GM19035 (cell line): ENCODE measurements around the gene FBXL19.

ENCODE experiments used
- ATAC-seq: cut with Tn5 transposase; IDR thresholded peaks from one replicate; pipeline ENCODE4 v1.9.1; 2021; ENCODE audit not compliant: unreplicated experiment

The FBXL19 gene

DNA sequence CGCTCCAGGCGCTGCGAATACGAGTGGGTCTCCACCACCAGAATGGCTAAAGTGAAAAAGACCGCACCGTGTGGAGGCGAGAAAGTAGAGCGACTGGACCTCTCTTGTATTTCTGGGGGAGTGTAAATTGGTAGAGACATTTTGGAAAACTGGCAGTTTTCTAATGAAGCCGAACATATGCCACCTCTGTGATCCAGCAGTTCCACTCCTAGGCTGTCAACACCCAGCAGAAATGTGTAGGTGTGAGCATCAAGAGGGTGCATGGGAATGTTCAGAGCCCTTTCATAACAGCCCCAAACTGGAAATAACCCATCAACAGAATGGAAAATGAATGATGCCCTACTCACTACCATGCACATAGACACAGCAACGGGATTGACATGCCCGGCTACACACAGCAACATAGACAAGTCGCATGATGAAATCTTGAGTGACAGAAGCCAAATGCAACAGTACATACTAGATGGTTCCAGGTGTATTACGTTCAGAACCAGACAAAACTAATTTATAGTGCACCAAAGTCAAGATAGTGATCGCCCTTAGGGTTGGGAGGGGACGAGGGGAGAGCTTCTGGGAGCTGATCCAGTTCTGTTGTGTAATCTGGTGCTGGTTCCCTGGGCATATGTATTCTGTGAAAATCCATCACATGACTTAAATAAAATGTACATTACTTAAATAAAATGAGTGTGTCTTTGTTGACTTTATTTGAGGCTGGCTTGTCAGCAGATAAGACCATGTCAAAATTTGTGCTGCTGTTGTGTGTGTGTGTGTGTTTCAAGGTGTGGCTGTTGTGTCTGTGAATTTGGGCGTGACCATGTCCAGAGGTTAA is 28.6 kb upstream of the FBXL19 start:
- ATAC-seq, result no peak

DNA sequence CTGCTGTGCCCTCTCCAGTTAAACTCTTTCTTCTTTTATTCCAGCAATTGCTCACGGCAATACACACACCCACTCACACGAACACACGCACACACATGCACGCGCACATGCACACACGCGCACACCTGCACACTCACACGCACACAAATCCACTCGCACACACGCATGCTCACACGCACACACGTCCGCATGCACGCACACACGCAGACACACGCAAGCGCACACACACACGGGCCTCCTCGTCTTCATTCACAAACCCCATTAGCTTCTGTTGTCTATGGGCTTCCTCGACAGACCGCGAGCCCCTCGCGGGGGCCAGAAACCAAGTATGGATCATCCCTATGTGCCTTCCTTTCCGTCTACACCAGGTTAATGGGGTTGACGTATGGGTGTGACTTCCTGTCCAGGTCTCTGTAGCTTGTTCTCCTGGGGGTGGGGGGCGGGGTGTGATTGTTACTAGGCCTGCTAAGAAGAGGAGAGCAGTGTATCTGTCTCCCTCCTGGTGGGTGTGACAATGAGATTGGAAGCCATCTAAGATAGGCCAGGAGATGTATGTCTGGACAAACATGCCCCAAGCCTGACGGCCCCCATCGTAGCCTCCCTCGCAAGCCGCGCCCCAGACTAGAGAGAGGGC is 27.6 kb upstream of the FBXL19 start:
- ATAC-seq, result no peak

DNA sequence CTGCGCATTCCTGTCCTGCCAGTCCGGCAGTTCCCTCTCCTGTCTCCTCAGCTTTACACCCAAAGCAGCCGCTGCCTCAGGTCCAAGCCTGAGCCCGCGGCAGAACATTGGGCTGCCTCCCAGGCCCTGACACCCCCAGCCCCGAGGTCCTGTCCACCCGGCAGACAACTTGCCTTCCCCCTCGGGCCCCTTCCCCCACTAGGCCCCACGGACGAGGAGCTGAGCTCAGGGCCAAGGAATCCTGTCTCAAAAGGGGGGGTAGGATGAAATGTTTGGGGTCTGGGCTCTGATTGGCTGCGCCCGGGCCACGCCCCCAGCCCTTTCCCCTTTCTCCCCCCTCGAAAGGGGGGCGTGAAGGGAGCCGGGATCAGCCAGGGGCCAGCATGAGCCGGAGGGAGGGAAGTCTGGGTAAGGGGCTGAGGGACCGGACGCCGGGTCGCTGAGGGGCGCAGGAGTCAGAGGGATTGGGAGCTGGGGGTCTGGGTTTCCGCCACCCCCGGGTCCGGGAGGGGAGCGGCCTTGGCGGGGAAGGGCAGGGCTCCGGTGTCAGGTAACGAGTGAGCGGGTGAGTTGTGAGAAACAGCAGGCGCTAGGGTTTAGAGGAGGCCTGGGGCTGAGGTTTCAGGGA is 27.0 kb upstream of the FBXL19 start, which contains the start of gene CTF1:
TSS of gene CTF1 (plus strand) at position 354 of the 628 bp plus-strand sequence. CDS start at position 384, 30 bp downstream.
- ATAC-seq, result no peak

DNA sequence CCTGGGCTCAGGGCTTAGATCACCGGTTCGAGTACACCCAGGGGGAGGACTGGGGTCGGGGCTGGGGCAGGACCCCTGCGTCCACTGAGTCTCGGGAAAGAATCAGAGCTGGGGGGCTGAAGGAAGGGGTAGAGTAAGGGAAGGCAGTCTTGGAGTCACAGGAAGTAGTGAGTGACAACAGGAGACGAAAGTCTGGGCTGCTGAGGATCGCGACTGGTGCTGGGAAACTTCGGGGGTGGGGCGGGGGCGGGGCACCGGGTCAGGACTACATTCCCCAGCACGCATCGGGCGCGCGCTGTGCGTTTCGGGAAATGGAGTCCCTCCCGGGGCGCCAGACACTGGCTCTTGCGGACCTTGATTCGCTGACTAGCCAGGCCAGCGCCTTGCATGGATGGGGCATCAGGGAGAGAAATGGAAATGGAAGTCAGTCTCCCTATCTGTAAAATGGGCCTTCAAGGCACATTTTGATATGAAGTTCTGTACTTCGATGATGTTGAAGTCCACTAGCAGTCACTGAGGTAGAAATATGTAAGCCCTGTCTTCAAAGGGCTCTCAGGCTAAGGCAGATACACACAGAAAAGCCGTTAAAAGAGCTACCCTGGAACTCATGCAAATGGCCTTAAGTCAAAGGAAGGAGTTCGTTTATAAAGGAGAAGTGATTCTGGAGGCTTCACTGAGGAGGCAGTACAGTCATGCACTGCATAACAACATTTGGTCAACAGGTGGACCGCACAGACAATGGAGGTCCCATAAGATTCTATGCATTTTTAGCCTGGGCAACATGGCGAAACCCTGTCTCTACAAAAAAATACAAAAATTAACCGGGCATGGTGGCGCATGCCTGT is 26.3 kb upstream of the FBXL19 start:
- no peak for ATAC-seq

DNA sequence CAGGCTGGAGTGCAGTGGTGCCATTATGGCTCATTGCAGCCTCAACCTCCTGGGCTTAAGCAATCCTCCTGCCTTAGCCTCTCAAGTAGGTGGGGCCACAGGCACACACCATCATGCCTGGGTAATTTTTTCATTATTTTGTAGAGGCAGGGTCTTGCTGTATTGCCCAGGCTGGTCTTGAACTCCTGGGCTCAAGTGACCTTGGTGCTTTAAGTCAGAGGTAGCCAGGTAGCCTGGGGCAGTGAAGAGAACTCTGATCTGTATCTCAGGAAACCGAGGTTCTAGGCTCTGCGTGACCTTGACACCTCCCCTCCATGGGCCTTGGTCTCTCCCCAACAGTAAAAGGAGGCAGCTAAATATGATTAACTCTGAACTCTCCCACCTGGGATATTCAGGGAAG is 23.6 kb upstream of the FBXL19 start:
- ATAC-seq, result no peak

DNA sequence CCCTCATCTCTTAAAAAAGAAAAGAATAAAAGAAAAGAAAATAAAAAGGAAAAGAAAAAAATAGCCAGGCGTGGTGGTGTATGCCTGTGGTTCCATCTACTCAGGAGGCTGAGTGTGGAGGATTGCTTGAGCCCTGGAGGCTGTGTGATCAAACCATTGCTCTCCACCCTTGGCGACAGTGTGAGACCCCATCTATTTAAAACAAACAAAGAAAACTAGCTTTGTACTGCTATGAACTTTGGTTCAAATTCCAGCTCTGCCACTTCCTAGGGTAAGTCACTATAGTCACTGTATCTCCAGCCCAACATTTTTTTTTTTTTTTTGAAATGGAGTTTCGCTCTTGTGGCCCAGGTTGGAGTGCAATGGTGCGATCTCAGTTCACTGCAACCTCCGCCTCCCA is 22.8 kb upstream of the FBXL19 start:
- ATAC-seq, result no peak

DNA sequence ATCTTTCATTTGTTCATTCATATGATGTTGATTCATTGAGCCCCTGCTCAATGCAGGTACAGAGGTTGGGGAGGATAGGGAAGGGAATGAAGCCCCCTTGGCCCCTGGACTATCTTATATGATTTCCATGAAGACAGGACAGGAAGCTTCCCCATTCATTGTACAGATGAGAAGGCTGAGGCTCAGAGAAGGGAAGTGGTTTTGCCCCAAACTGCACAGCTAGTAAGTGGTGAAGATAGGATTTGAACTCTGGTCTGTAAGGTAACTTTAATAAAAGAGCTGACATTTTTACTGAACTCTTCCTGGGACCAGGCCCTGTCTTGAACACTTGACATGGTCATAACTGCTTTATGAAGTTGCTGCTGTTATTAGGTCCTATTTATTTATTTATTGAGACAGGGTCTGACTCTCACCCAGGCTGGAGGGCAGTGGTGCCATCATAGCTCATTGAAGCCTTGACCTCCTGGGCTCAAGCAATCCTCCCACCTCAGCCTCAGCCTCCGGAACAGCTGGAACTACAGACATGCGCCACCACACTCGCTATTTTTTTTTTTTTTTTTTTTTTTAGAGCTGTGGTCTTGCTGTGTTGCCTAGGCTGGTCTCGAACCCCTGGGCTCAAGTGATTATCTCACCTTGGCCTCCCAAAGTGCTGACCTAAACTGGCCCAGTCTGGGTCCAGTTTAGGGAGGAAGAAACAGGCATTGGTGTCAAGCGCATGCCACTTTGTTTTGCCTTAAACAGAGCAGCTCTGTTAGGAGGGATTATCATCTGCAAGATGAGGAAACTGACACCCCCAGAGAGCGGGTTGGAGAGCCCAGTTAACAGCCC is 22.0 kb upstream of the FBXL19 start:
- no peak for ATAC-seq

DNA sequence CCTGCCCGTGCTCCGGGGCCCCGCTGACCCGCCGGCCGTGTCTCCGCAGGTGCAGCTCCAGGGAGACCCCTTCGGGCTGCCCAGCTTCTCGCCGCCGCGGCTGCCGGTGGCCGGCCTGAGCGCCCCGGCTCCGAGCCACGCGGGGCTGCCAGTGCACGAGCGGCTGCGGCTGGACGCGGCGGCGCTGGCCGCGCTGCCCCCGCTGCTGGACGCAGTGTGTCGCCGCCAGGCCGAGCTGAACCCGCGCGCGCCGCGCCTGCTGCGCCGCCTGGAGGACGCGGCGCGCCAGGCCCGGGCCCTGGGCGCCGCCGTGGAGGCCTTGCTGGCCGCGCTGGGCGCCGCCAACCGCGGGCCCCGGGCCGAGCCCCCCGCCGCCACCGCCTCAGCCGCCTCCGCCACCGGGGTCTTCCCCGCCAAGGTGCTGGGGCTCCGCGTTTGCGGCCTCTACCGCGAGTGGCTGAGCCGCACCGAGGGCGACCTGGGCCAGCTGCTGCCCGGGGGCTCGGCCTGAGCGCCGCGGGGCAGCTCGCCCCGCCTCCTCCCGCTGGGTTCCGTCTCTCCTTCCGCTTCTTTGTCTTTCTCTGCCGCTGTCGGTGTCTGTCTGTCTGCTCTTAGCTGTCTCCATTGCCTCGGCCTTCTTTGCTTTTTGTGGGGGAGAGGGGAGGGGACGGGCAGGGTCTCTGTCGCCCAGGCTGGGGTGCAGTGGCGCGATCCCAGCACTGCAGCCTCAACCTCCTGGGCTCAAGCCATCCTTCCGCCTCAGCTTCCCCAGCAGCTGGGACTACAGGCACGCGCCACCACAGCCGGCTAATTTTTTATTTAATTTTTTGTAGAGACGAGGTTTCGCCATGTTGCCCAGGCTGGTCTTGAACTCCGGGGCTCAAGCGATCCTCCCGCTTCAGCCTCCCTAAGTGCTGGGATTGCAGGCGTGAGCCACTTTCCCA is 21.1 kb upstream of the FBXL19 start:
- ATAC-seq, result no peak

DNA sequence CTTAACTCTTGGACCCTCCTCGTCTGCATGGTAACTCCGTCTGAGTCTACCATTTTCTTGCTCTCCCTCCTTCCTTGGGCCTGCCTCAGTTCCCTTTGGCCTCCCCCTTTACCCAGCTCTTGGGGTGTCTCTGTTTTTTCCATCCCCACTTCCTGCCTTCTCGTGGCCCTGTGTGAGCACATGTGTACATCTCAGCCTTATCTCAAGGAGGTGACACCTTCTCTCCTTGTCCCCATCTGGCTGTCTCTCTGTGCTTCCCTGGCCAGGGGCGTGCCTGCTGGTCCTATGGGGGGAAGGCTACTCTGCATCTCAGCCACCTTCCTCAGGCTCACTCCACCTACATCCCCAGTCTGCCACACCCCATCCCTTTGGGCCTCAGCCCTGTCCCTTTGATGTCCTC is 20.4 kb upstream of the FBXL19 start:
- no peak for ATAC-seq

DNA sequence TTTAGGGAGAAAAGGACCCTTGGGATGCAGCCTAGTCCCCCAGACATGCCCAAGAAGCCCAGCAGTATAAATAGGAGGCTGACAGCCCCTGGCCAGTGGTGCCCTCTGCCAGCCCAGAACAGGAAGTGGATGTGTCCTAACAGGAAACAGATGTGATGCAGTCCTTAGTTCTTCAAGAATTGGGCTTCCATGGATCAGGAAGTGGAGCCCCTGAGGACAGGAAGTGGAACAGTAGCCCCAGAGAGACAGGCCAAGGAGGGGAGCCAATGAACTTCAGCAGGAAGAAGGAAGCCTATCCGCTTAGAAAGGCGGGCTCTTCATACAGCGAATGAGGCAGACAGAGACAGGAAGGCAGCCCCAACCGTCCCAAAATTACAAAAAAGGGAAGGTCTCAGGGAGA is 19.8 kb upstream of the FBXL19 start:
- no peak for ATAC-seq

DNA sequence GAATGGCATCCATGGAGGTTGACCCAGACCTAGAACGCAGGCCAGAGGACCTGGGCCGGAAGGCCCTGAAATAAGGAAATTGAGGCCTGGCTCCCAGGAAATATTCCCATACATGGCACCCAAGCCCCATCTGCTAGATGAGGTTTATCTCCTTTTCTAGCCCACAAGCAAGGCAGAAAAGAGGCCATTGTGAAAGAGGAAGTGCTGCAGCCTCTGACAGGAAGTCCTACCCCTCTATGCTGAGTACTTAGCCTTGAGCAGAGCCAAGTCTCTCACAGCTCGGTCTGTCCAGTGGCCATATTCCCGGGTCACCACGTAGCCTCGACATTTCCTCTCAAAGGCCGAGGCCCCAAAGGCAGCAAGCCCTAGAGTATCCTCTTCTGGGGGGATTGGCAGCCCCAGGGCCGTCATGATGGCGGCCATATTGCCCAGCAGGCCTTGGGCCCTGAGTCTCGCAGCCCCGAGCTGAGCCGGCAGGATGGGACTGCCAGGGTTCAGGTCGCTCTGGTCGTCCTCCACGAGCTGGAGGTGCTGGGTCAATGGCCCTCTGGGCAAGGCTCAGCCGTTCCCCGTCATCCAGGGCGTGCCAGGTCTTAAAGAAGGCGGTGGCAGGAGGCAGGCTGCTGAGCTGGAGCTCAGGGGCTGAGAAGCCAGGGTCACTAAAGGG is 19.1 kb upstream of the FBXL19 start:
- no peak for ATAC-seq

DNA sequence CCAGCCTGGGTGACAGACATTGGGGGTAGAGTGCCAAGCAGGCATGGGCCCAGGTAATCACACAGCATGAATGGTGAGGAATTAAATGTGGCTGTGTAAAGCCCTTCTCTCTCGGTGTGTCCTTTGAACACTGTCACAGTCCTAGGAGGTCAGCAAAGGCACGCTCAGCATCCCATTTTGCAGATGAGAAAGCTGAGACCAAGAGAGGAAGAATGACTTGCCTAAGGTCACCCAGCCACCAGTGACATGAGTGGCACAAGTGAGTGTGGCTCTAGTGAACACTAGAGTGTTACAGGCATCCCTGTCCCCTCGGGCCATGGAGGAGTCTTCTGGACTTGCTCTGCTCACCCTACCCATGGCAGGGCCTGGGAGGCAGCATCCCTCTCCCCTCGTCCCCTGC is 16.3 kb upstream of the FBXL19 start:
- no peak for ATAC-seq

DNA sequence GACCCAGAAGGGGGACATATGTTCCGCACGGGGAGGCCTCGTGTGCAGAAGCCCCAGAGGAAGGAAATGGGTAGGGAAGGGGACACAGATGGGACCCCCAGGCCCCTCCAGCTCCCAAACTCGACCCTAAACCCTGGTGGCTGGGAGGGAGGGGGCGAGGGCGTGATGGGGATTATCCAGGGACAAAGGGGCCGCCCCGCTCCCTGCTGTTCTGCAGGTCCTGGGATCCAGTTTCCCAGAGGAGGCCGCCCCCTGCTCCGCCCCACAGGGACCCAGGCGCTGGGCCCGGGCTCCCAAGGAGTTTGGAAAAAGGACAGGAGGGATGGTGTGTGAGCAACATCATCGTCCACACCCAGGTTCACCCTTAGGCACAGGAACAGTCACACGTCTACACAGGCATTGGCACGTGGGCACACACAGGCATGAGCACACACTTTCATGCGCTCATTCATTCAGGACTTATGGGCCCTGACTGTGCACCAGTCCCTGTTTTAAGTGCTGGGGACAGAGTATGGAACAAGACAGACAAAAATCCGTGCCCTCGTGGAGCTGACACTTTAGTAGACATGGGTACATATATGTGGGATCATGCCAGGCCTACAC is 12.8 kb upstream of the FBXL19 start:
- no peak for ATAC-seq

DNA sequence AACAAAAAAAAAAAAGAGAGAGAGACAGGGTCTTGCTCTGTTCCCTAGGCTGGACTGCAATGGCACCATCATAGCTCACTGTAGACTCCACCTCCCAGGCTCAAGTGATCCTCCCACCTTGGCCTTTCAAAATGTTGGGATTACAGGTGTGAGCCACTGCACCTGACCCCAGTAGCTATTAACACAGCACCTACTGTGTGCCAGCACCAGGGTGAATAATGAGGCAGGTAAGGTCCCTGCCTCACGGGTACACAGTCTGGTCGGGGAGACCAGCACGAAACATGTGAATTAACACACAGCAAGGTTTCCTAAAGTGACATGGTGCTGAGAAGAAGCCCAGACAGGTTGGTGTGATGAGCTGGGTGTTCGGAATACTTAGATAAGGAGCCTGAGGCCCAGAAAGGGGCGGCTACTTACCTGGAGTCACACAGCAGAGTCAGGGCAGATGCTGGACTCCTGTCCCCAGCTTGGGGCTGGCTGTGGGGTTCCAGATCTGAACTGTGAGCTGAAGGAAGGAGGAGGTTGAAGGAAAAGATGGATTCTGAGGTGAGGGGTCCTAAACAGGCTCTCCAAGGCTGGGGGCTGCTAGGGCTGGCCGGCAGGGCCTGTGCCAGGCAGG is 10.5 kb upstream of the FBXL19 start:
- no peak for ATAC-seq

DNA sequence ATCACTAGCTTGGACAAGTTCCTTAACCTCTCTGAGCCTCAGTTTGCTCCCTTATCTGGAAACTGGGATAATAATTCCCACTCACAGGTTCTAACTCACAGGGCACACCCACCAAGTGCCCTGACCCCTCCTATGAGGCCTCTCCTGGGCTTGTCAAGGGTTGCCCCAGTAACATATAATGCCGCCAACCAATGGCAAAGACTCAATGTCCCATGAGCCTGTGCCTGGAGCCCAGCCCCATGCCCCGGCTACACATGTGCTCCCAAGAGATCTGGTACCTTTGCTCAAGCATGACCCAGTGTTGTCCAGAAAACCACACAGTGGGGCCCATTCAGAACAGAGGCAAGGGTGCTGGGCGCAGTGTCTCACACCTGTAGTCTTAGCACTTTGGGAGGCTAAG is 8.5 kb upstream of the FBXL19 start:
- no peak for ATAC-seq

DNA sequence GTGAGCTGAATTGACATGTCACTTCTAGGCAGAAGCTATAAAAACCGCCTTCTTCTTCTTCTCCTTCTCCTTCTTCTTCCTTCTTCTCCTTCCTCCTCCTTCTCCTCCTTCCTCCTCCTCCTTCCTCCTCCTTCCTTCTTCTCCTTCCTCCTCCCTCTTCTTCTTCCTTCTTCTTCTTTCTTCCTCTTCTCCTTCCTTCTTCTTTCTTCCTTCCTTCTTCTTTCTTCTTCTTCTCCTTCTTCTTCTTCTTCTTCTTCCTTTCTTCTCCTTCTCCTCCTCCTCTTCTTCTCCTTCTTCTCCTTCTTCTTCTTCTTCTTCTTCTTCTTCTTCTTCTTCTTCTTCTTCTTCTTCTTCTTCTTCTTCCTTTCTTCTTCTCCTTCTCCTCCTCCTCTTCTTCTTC is 4.8 kb upstream of the FBXL19 start:
- ATAC-seq, result no peak

DNA sequence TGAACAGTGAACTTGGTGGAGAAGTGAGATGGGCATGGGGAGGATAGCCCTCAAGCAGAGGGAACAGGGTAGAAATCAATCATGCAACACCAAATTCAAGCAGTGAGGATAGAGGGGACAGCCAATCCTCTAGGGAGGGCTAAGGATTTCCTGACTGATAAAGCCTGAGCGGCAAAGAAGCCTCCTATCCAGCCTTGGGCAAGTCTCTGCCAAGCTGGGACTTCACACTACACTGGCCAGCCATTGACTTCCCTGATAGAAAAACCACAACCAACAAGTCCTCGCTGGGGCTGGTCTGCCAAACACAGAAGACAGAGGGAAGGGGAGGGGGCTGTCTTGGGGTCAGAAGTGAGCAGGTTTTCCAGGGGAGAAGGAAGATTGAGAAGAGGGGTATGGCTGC is 2.5 kb upstream of the FBXL19 start:
- ATAC-seq, result no peak

DNA sequence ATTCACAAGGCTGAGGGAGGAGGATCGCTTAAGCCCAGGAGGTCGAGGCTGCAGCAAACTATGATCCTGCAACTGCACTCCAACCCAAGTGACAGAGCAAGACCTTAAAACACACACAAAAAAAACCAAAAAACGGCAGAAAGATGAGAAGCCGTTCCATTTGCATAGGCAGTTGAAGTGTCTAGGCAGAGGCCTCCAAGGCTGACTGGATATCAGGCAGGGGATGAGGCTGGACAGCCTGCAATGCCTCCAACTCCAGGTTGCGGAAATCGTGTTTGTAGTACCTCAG is 2.0 kb upstream of the FBXL19 start:
- ATAC-seq, result no peak
